ENCODE data around the gene RGS3. TPM values are rescaled to one million over a fixed set of nuclear protein-coding genes. Genes with fewer than 3 reads are reported as not detected.
A peak's percentile ranks its signal among the peaks of the same experiment; 100 is the strongest.

The RGS3 gene
- total RNA-seq, 4 donors from 2014 or later = 10.5 to 18.2 (median 12.8) TPM

- TF ChIP-seq CTCF (IDR thresholded peaks at IDR 0.05) (no peak), POLR2A (IDR thresholded peaks at IDR 0.05) (no peak)
- no peak for DNase-seq (ENCODE audit: low spot score in 2 of 2)
- intact Hi-C loops (cut with DNase I; ENCODE audit: low total_unique reads) = no loop called here
- no peak overlapping the region for H3K4me3 ChIP-seq (ENCODE audit: low read depth, poor library complexity, severe bottlenecking)
- 67 to 83% methylated on average over 10 of the region's 10 CpGs for WGBS, 2 donors
Measured at GRCh38 chr9:113503613-113504211, 40.2 kb downstream of the RGS3 start.

GRCh38 chr9:113504725-113505590, 41.4 kb downstream of the RGS3 start:
- no peak for TF ChIP-seq POLR2A (IDR thresholded peaks at IDR 0.05)
- TF ChIP-seq CTCF (IDR thresholded peaks at IDR 0.05) = peak in 1 of 3 donors; percentile 95
- intact Hi-C loops (cut with DNase I; ENCODE audit: low total_unique reads) = no loop called here
- WGBS, 2 donors = 84 to 90% methylated on average over 8 to 9 of the region's 9 CpGs
- DNase-seq (ENCODE audit: low spot score in 2 of 2) = no peak
- H3K4me3 ChIP-seq (ENCODE audit: low read depth, poor library complexity, severe bottlenecking) = no peak overlapping the region

- no peak for DNase-seq (ENCODE audit: low spot score in 2 of 2)
- intact Hi-C loops (cut with DNase I; ENCODE audit: low total_unique reads) = no loop called here
- H3K4me3 ChIP-seq (ENCODE audit: low read depth, poor library complexity, severe bottlenecking) = no peak overlapping the region
- TF ChIP-seq CTCF (IDR thresholded peaks at IDR 0.05) (no peak), POLR2A (IDR thresholded peaks at IDR 0.05) (no peak)
- 73 to 89% methylated on average over 9 of the region's 9 CpGs for WGBS, 2 donors
Measured at GRCh38 chr9:113506090-113506589, 42.6 kb downstream of the RGS3 start.

- H3K4me3 ChIP-seq (ENCODE audit: low read depth, poor library complexity, severe bottlenecking) = no peak overlapping the region
- TF ChIP-seq CTCF (IDR thresholded peaks at IDR 0.05) = no peak
- no peak for TF ChIP-seq POLR2A (IDR thresholded peaks at IDR 0.05)
- WGBS, 2 donors = 94 to 99% methylated on average over 8 to 10 of the region's 19 CpGs
- intact Hi-C loops (cut with DNase I; ENCODE audit: low total_unique reads) = no loop called here
- no peak for DNase-seq (ENCODE audit: low spot score in 2 of 2)
Measured at GRCh38 chr9:113507256-113507655, 43.7 kb downstream of the RGS3 start.

GRCh38 chr9:113508111-113508749, 44.7 kb downstream of the RGS3 start:
- no peak for TF ChIP-seq CTCF (IDR thresholded peaks at IDR 0.05)
- TF ChIP-seq POLR2A (IDR thresholded peaks at IDR 0.05) = no peak
- 73 to 78% methylated on average over 10 of the region's 10 CpGs for WGBS, 2 donors
- DNase-seq (ENCODE audit: low spot score in 2 of 2) = no peak
- no peak overlapping the region for H3K4me3 ChIP-seq (ENCODE audit: low read depth, poor library complexity, severe bottlenecking)
- intact Hi-C loops (cut with DNase I; ENCODE audit: low total_unique reads) = no loop called here
